Activated B cell treated with CpG ODN at 0.5 μM for 24 hours (primary cell): ENCODE measurements around the gene PTPN3. TPM values are rescaled to one million over a fixed set of nuclear protein-coding genes. Genes with fewer than 3 reads are reported as not detected.

Experiments
- ATAC-seq: fragments of 200-7000 bp; cut with Tn5 transposase; one replicate; pipeline ENCODE4 v1.10.0; 2021; ENCODE audit warnings: low read depth, mild to moderate bottlenecking, moderate library complexity
- CTCF ChIA-PET: fragments of 350-600 bp; sonication (Branson Sonifier 250); formaldehyde crosslinking; loops from one replicate; lab custom pipeline; 2021; ENCODE audit warnings: antibody characterized with exemption; lab: Charles Lee
- POLR2A ChIA-PET: fragments of 350-600 bp; sonication (Branson Sonifier 250); formaldehyde crosslinking; loops from one replicate; lab custom pipeline; 2021; ENCODE audit warnings: antibody characterized with exemption; lab: Charles Lee
- DNase-seq: peaks from one replicate; pipeline ENCODE4 v3.0.0; 2022
- H3K27ac Mint-ChIP-seq: one replicate; pipeline ENCODE4 v1.8.0; 2020; ENCODE audit warnings: mixed read lengths
- H3K27me3 Mint-ChIP-seq: one replicate; pipeline ENCODE4 v1.8.0; 2021; ENCODE audit warnings: mixed read lengths
- H3K36me3 Mint-ChIP-seq: one replicate; pipeline ENCODE4 v1.8.0; 2021; ENCODE audit warnings: low read depth, mixed read lengths
- H3K4me1 Mint-ChIP-seq: one replicate; pipeline ENCODE4 v1.8.0; 2021; ENCODE audit warnings: mixed read lengths
- H3K4me3 Mint-ChIP-seq: one replicate; pipeline ENCODE4 v1.8.0; 2020; ENCODE audit warnings: mild to moderate bottlenecking, mixed read lengths
- H3K9me3 Mint-ChIP-seq: one replicate; pipeline ENCODE4 v1.8.0; 2020; ENCODE audit warnings: mixed read lengths
- CTCF ChIP-seq: fragments of 200-600 bp; IDR thresholded peaks from one replicate; pipeline ENCODE4 v1.8.0; 2022; ENCODE audit warnings: antibody characterized with exemption, mild to moderate bottlenecking
- intact Hi-C: fragments of 100-400 bp; cut with micrococcal nuclease; formaldehyde crosslinking; loops from one replicate; pipeline ENCODE4 v1.15.1; 2024
- total RNA-seq: library from RNA; stranded (reverse); gene quantifications from 2 replicates; pipeline ENCODE4 v1.2.3, GENCODE V29; 2022

The PTPN3 gene
- total RNA-seq, 1 donor from 2014 or later, result 0.09 TPM

- intact Hi-C loops, result loop anchor here (1.0 to 2.0 kb wide), 4 partner anchors 24 to 119 kb away; partner anchors contain the start of gene EPB41L4B
- Mint-ChIP-seq H3K9me3 (no peaks in the 10 kb centered on the region), H3K4me3 (no peak overlapping the region), H3K27me3 (peaks cover 21% of the 10 kb centered on the region), H3K36me3 (no peaks in the 10 kb centered on the region), H3K4me1 (peaks cover 23% of the 10 kb centered on the region), H3K27ac (no peak overlapping the region)
- no peak for TF ChIP-seq CTCF
- ChIA-PET CTCF (interaction anchor here (0.7 to 1.8 kb wide), 5 partner anchors 26 to 779 kb away, joined by 3 to 6 read pairs (median 3); no protein-coding TSS in a partner anchor), POLR2A (interaction anchor here (0.6 to 1.4 kb wide), 3 partner anchors 26 to 320 kb away, joined by 3 to 4 read pairs (median 3); no protein-coding TSS in a partner anchor)
- peak; percentile 75 for ATAC-seq
- DNase-seq, result no peak
Measured at GRCh38 chr9:109440117-109440515, 58.0 kb downstream of the PTPN3 start.

DNA sequence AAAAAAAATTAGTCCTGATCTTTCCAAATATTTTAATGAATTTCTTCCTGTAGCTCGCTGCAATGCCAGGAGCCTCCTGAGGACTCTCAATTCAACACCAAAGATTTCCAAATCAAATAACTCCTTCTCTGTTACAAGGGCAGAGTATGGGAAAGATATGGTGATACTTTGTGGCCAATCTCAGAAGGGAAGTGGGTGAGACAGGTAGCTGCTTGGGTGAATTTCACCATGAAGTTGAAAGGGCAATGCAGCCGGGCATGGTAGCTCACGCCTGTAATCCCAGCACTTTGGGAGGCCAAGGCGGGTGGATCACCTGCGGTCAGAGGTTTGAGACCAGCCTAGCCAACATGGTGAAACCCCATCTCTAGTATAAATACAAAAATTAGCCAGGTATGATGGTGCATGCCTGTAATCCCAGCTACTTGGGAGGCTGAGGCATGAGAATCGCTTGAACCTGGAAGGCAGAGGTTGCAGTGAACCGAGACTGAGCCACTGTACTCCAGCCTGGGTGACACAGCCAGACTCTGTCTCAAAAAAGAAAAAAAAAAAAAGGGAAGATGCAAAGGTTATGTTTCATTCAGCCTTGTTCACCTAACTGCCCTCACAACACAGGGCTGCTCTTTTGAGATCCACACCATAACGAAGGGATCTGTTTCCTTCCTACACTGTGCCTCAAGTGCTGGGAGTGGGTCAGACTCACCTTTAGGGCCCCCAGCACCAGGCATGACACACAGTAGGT is 58.6 kb downstream of the PTPN3 start:
- ChIA-PET POLR2A (interaction anchor here (0.6 to 1.4 kb wide), 3 partner anchors 25 to 319 kb away, joined by 3 to 4 read pairs (median 3); no protein-coding TSS in a partner anchor), CTCF (interaction anchor here (1.1 to 1.8 kb wide), 2 partner anchors 29 to 780 kb away, joined by 3 to 5 read pairs; no protein-coding TSS in a partner anchor)
- Mint-ChIP-seq H3K4me1 (peaks cover 23% of the 10 kb centered on the region), H3K9me3 (no peaks in the 10 kb centered on the region), H3K36me3 (no peaks in the 10 kb centered on the region), H3K4me3 (no peak overlapping the region), H3K27ac (no peak overlapping the region), H3K27me3 (peaks cover 20% of the 10 kb centered on the region)
- TF ChIP-seq CTCF, result no peak
- intact Hi-C loops, result loop anchor here (1.0 to 2.0 kb wide), 4 partner anchors 23 to 118 kb away; partner anchors contain the start of gene EPB41L4B
- ATAC-seq (no peak), DNase-seq (no peak)

DNA sequence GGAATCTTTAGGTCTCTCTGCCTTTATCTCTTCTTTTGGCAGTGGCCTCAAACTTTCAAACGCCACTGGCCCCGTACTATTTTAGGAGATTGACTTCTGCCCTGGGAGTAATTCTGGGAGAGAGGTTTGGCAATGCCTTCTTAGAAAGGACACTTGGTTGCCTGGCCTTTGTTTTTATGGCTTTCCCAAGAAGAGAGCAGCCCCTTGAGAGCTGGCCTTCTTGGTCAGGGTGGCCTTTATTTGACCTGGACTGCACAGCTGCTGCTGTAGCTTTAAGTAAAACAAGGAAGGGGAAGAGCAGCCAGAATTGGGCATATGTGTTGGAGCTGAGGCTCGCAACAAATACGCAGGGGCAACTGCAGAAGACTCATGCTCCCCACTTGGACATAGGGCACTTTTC is 60.8 kb downstream of the PTPN3 start:
- Mint-ChIP-seq H3K4me3 (no peak overlapping the region), H3K9me3 (no peaks in the 10 kb centered on the region), H3K27me3 (peaks cover 15% of the 10 kb centered on the region), H3K4me1 (peaks cover 23% of the 10 kb centered on the region), H3K36me3 (no peaks in the 10 kb centered on the region), H3K27ac (no peak overlapping the region)
- ChIA-PET POLR2A (interaction anchor here (0.6 kb wide), 1 partner anchor 21 kb away, joined by 3 read pairs; no protein-coding TSS in a partner anchor), CTCF (no interaction called here)
- no peak for ATAC-seq
- intact Hi-C loops, result no loop called here
- no peak for TF ChIP-seq CTCF
- no peak for DNase-seq

- TF ChIP-seq CTCF, result no peak
- no peak overlapping the region for H3K27ac Mint-ChIP-seq
- H3K36me3 Mint-ChIP-seq, result no peaks in the 10 kb centered on the region
- peaks cover 20% of the 10 kb centered on the region for H3K4me1 Mint-ChIP-seq
- ATAC-seq, result no peak
- no peaks in the 10 kb centered on the region for H3K9me3 Mint-ChIP-seq
- intact Hi-C loops, result no loop called here
- CTCF ChIA-PET, result no interaction called here
- no peak for DNase-seq
- H3K27me3 Mint-ChIP-seq, result peaks cover 15% of the 10 kb centered on the region
- H3K4me3 Mint-ChIP-seq, result no peak overlapping the region
- POLR2A ChIA-PET, result no interaction called here
Measured at GRCh38 chr9:109436071-109436470, 62.0 kb downstream of the PTPN3 start.

DNA sequence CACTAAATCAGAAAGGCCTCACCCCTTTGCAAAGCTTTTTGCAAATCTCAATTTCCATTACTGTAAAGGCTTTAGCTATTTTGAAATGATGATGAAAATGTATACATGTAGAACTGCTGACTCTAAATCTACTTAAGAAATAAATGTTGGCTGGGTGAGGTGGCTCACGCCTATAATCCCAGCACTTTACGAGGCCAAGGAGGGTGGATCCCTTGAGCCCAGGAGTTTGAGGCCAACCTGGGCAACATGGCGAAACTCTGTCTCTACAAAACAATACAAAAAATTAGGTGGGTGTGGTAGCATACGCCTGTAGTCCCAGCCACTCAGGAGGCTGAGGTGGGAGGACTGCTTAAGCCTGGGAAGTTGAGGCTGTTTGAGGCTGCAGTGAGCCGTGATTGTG is 64.6 kb downstream of the PTPN3 start:
- CTCF ChIA-PET, result no interaction called here
- POLR2A ChIA-PET, result no interaction called here
- H3K27me3 Mint-ChIP-seq, result peaks cover 12% of the 10 kb centered on the region
- H3K36me3 Mint-ChIP-seq, result no peaks in the 10 kb centered on the region
- DNase-seq (no peak), ATAC-seq (no peak)
- no peak overlapping the region for H3K27ac Mint-ChIP-seq
- no peak for TF ChIP-seq CTCF
- H3K4me1 Mint-ChIP-seq, result no peaks in the 10 kb centered on the region
- no peaks in the 10 kb centered on the region for H3K9me3 Mint-ChIP-seq
- intact Hi-C loops, result no loop called here
- H3K4me3 Mint-ChIP-seq, result no peak overlapping the region
